Endothelial cell of umbilical vein (primary cell): ENCODE results near the gene MMP11. TPM values are rescaled to one million over a fixed set of nuclear protein-coding genes. Genes with fewer than 3 reads are reported as not detected.

Experiments
- BruUV-seq: library from RNA; stranded (reverse); fragments of 400-500 nt; replicated peaks from 2 replicates; lab custom pipeline; 2021; lab: Mats Ljungman, UMichigan
- CTCF ChIA-PET: fragments of 300-600, 350-600 bp; sonication (Branson Sonifier 250); formaldehyde crosslinking; loops from one replicate; lab custom pipeline; 2021; ENCODE audit warnings: antibody characterized with exemption, inconsistent platforms; lab: Charles Lee
- POLR2A ChIA-PET: fragments of 300-600, 350-600 bp; sonication (Branson Sonifier 250); formaldehyde crosslinking; loops from one replicate; lab custom pipeline; 2021; ENCODE audit warnings: antibody characterized with exemption, inconsistent platforms; lab: Charles Lee
- DNase-seq: peaks from one replicate; pipeline ENCODE4 v3.0.0-alpha.2; 2011; ENCODE audit warnings: low read depth, low spot score
- FAIRE-seq: peaks from 2 replicates; lab custom pipeline; 2011; peaks lifted over from hg19 to GRCh38; lab: Jason Lieb, UNC
- H2AFZ ChIP-seq: 2 replicates; pipeline ENCODE4 v1.6.0; 2012; ENCODE audit warnings: low read depth, low read length, control low read depth, inconsistent platforms
- H3K27ac ChIP-seq: 2 replicates; pipeline ENCODE4 v1.5.1; 2011; ENCODE audit warnings: low read depth, mild to moderate bottlenecking, control low read depth, low read length, moderate library complexity; ENCODE audit not compliant: insufficient read depth
- H3K27me3 ChIP-seq, 2 experiments: 2 replicates each; pipeline versions ENCODE4 v1.6.0 to v1.6.1; 2011; ENCODE audit warnings: low read length in 2 of 2, mixed read lengths in 1 of 2; ENCODE audit not compliant: control insufficient read depth in 2 of 2, insufficient read depth in 2 of 2
- H3K36me3 ChIP-seq, 2 experiments: 2 replicates in 1 of 2; 3 replicates in 1 of 2; pipeline ENCODE4 v1.5.1; 2011; ENCODE audit warnings: low read length in 2 of 2, mild to moderate bottlenecking in 1 of 2, moderate library complexity in 1 of 2; ENCODE audit not compliant: control insufficient read depth in 2 of 2, insufficient read depth in 2 of 2; ENCODE audit errors: extremely low read depth in 1 of 2
- H3K4me1 ChIP-seq: 3 replicates; pipeline ENCODE4 v1.5.1; 2011; ENCODE audit warnings: mild to moderate bottlenecking, low read length; ENCODE audit not compliant: control insufficient read depth, insufficient read depth; ENCODE audit errors: extremely low read depth
- H3K4me2 ChIP-seq: 2 replicates; pipeline ENCODE4 v1.6.1; 2011; ENCODE audit warnings: low read length, control low read depth, mixed read lengths; ENCODE audit not compliant: insufficient read depth
- H3K4me3 ChIP-seq, 3 experiments: fragments of 200-600 bp in 1 of 3; sonication (generic), shearing (Covaris generic) in 1 of 3; replicated peaks in 1 of 3; 2 replicates each; pipeline ENCODE4 v1.5.1; 2011 to 2016; ENCODE audit warnings: control low read depth in 3 of 3, low read length in 3 of 3, mild to moderate bottlenecking in 2 of 3, inconsistent platforms in 1 of 3, low read depth in 1 of 3, moderate library complexity in 1 of 3; ENCODE audit not compliant: insufficient read depth in 1 of 3
- H3K79me2 ChIP-seq: 2 replicates; pipeline ENCODE4 v1.6.0; 2012; ENCODE audit warnings: low read length, inconsistent platforms; ENCODE audit not compliant: control insufficient read depth, insufficient read depth
- H3K9ac ChIP-seq: replicated peaks from 2 replicates; pipeline ENCODE3; 2011; ENCODE audit warnings: low read length, control low read depth; ENCODE audit not compliant: insufficient read depth; ENCODE audit errors: extremely low read depth
- H3K9me1 ChIP-seq: replicated peaks from 3 replicates; pipeline ENCODE4 v1.6.0; 2011; ENCODE audit warnings: mild to moderate bottlenecking, low read length; ENCODE audit not compliant: control insufficient read depth, insufficient read depth; ENCODE audit errors: extremely low read depth
- H3K9me3 ChIP-seq: replicated peaks from 2 replicates; pipeline ENCODE4 v1.5.1; 2012; ENCODE audit warnings: low read length, inconsistent platforms; ENCODE audit not compliant: control insufficient read depth, insufficient read depth
- H4K20me1 ChIP-seq: replicated peaks from 2 replicates; pipeline ENCODE3; 2011; ENCODE audit warnings: mild to moderate bottlenecking, low read length; ENCODE audit not compliant: control insufficient read depth, insufficient read depth; ENCODE audit errors: extremely low read depth
- EZH2 ChIP-seq: IDR thresholded peaks from 2 replicates; pipeline ENCODE4 v1.6.1; 2012; ENCODE audit warnings: borderline replicate concordance, low read depth, mild to moderate bottlenecking, moderate library complexity, low read length, inconsistent platforms; ENCODE audit not compliant: severe bottlenecking
- FOS ChIP-seq: IDR thresholded peaks from 2 replicates; pipeline ENCODE4 v1.6.1; 2011; ENCODE audit warnings: mild to moderate bottlenecking, low read length, moderate library complexity, borderline replicate concordance; ENCODE audit not compliant: insufficient read depth
- GATA2 ChIP-seq: IDR thresholded peaks from 2 replicates; pipeline ENCODE4 v1.7.0; 2011; ENCODE audit warnings: low read depth, mild to moderate bottlenecking, moderate library complexity, mixed read lengths, low read length; ENCODE audit not compliant: insufficient read length, insufficient read depth
- POLR2A ChIP-seq: IDR thresholded peaks from 2 replicates; pipeline ENCODE4 v1.6.1; 2012; ENCODE audit warnings: low read depth, mild to moderate bottlenecking, control low read depth, low read length
- dilution Hi-C: fragments of 300-500 bp; cut with MboI; formaldehyde crosslinking; loops from one replicate; pipeline ENCODE4 v1.15.0; 2019; ENCODE audit warnings: low sequenced_read_pairs; ENCODE audit not compliant: extremely low pct_ligation_motif_present
- intact Hi-C: fragments of 100-400 bp; cut with micrococcal nuclease; formaldehyde crosslinking; loops from one replicate; pipeline ENCODE4 v1.10.0; 2022
- polyA plus RNA-seq, 4 experiments: library from polyadenylated mRNA; depleted of rRNA in 3 of 4; stranded (reverse) in 3 of 4; unstranded in 1 of 4; fragments of >200 nt; gene quantifications; 2 replicates each; pipeline versions ENCODE4 v1.2.1 to v1.2.3, GENCODE V29; 2011 to 2012; ENCODE audit warnings: missing spikeins in 1 of 4
- total RNA-seq: library from RNA; stranded (reverse); gene quantifications from 2 replicates; pipeline ENCODE4 v1.2.3, GENCODE V29; 2021
- TF ChIP-seq, protein P1 (sequence below), 2 donors: IDR thresholded peaks; 1 replicate in 1 of 2; 2 replicates in 1 of 2; pipeline ENCODE4 v1.5.1; 2011; ENCODE audit warnings: low read length in 2 of 2, mild to moderate bottlenecking in 2 of 2, moderate library complexity in 2 of 2, control low read depth in 1 of 2, inconsistent platforms in 1 of 2, low read depth in 1 of 2; ENCODE audit not compliant: insufficient read depth in 1 of 2; ENCODE audit errors: extremely low read depth in 1 of 2

MMP11 gene
- total and polyA plus RNA-seq, 2 donors (not counting 3 experiments of a cell fraction or from before 2014, with no cell fraction given): 10.3 to 16.9 TPM

DNA sequence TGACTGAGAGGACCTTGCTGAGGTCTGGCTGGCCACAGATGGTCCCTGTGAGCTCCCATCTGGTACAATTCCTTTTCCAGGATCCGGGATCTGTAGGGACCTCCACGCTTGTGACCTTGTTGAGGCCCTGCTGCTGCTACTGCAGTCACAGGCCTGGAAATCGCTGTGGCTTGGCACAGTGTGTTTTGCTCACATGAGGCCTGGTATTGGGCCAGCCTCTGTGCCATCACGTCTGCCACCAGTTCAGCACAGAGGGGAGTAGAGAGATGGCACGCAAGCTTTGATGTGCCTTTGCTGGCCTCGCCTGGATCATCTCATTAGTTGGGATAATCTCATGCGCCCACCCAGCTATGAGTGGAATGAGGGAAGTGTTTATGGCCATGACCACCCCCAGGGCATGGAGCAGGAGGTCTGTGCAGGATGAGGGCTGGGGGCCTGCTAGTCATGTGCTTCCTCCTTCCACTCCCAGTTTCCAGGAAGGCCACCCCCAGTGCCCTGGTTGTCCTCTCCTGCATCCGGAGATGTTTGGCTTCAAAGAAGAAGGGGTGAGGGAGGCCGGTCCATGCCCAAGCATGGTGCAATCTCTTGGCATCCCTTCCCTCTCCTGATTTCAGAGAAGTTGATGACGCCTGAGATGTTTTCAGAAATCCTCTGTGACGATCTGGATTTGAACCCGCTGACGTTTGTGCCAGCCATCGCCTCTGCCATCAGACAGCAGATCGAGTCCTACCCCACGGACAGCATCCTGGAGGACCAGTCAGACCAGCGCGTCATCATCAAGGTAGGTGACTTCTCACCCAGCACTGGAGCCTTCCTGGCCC is 43.7 kb downstream of the MMP11 start:
- FAIRE-seq: no peak
- Histone ChIP-seq H3K79me2 (no peaks in the 10 kb centered on the region), H3K9me3 (no peaks in the 10 kb centered on the region), H3K27ac (no peak overlapping the region), H4K20me1 (no peaks in the 10 kb centered on the region), H3K9ac (no peak overlapping the region), H3K4me3 (no peak overlapping the region), H2AFZ (no peak overlapping the region), H3K36me3 (peaks cover 13 to 24% of the 10 kb centered on the region in 2 experiments), H3K9me1 (no peaks in the 10 kb centered on the region), H3K4me1 (no peaks in the 10 kb centered on the region), H3K4me2 (no peak overlapping the region), H3K27me3 (no peaks in the 10 kb centered on the region)
- ChIA-PET POLR2A (no interaction called here), CTCF (no interaction called here)
- TF ChIP-seq EZH2 (no peak), FOS (no peak), POLR2A (no peak), GATA2 (no peak)
- TF ChIP-seq, protein P1, sequence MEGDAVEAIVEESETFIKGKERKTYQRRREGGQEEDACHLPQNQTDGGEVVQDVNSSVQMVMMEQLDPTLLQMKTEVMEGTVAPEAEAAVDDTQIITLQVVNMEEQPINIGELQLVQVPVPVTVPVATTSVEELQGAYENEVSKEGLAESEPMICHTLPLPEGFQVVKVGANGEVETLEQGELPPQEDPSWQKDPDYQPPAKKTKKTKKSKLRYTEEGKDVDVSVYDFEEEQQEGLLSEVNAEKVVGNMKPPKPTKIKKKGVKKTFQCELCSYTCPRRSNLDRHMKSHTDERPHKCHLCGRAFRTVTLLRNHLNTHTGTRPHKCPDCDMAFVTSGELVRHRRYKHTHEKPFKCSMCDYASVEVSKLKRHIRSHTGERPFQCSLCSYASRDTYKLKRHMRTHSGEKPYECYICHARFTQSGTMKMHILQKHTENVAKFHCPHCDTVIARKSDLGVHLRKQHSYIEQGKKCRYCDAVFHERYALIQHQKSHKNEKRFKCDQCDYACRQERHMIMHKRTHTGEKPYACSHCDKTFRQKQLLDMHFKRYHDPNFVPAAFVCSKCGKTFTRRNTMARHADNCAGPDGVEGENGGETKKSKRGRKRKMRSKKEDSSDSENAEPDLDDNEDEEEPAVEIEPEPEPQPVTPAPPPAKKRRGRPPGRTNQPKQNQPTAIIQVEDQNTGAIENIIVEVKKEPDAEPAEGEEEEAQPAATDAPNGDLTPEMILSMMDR (IDR thresholded peaks at IDR 0.05; ENCODE audit: extremely low read depth in 1 of 2, insufficient read depth in 1 of 2, low read depth in 1 of 2, low read length in 2 of 2): no peak
- intact Hi-C loops: no loop called here
- dilution Hi-C loops: no loop called here
- no TSS peak for BruUV-seq
- no peak for DNase-seq
